CD4-positive, alpha-beta T cell treated with Interleukin-2 at 100 ng/mL for 4 hours (primary cell): Measurements from ENCODE around the gene NAT16.
"Not testable (repeated sequence)": the region's sequence is repeated elsewhere in the genome, so short reads cannot be mapped to it uniquely, and the experiment has no call there.

ENCODE experiments used
- DNase-seq: peaks from one replicate; pipeline ENCODE4 v3.0.0-alpha.2; 2020; ENCODE audit warnings: low spot score

NAT16 gene

GRCh38 chr7:101201695-101202602 is 21.9 kb upstream of the NAT16 start:
- DNase-seq: no peak

GRCh38 chr7:101200862-101201599 is 20.9 kb upstream of the NAT16 start, which contains the start of gene MOGAT3:
Gene MOGAT3, minus strand, starts transcription at chr7:101201036. Its CDS starts 182 bp downstream, at chr7:101200854.
- no peak for DNase-seq

- DNase-seq: no peak
Measured at GRCh38 chr7:101200504-101200861, 20.4 kb upstream of the NAT16 start.

- DNase-seq: not testable (repeated sequence)
Measured at GRCh38 chr7:101199522-101199921, 19.4 kb upstream of the NAT16 start.

- DNase-seq: no peak
Measured at GRCh38 chr7:101198476-101198875, 18.4 kb upstream of the NAT16 start.

- no peak for DNase-seq
Measured at GRCh38 chr7:101197991-101198390, 17.9 kb upstream of the NAT16 start.

GRCh38 chr7:101195884-101196283 is 15.8 kb upstream of the NAT16 start:
- no peak for DNase-seq

GRCh38 chr7:101189109-101189508 is 9.0 kb upstream of the NAT16 start:
- DNase-seq: no peak

GRCh38 chr7:101186844-101187428 is 6.8 kb upstream of the NAT16 start:
- DNase-seq: no peak

- DNase-seq: no peak
Measured at GRCh38 chr7:101186194-101186593, 6.1 kb upstream of the NAT16 start.

- no peak for DNase-seq
Measured at GRCh38 chr7:101185258-101185839, 5.3 kb upstream of the NAT16 start.

- DNase-seq: no peak
Measured at GRCh38 chr7:101179713-101180112, 380 bp downstream of the NAT16 start.

GRCh38 chr7:101179117-101179516 is 976 bp downstream of the NAT16 start:
- no peak for DNase-seq

- no peak for DNase-seq
Measured at GRCh38 chr7:101177644-101178043, 2.4 kb downstream of the NAT16 start.

- no peak for DNase-seq
Measured at GRCh38 chr7:101175664-101176063, 4.4 kb downstream of the NAT16 start.

- DNase-seq: no peak
Measured at GRCh38 chr7:101174322-101174854, 5.7 kb downstream of the NAT16 start.

- peak; percentile 60 for DNase-seq
Measured at GRCh38 chr7:101173752-101174244, 6.3 kb downstream of the NAT16 start.

- DNase-seq: no peak
Measured at GRCh38 chr7:101172854-101173751, 7.0 kb downstream of the NAT16 start.

- DNase-seq: no peak
Measured at GRCh38 chr7:101172005-101172853, 7.9 kb downstream of the NAT16 start.

- no peak for DNase-seq
Measured at GRCh38 chr7:101171442-101171837, 8.7 kb downstream of the NAT16 start.
